SH-SY5Y (cell line): ENCODE results near the gene DRD3.

Source experiments
- GATA2 ChIP-seq: IDR thresholded peaks from 2 replicates; pipeline ENCODE4 v1.6.1; 2011; ENCODE audit warnings: mild to moderate bottlenecking, low read depth, low read length
- GATA3 ChIP-seq: IDR thresholded peaks from 2 replicates; pipeline ENCODE4 v1.6.1; 2011; ENCODE audit warnings: low read depth, mild to moderate bottlenecking, low read length, moderate library complexity

GRCh38 chr3:114092151-114093015 lies 86.5 kb downstream of the DRD3 start:
- TF ChIP-seq GATA2: no peak
- TF ChIP-seq GATA3: no peak
